HG03097 (cell line): Measurements from ENCODE around the gene KRTAP5-5.
"Not testable (repeated sequence)": the region's sequence is repeated elsewhere in the genome, so short reads cannot be mapped to it uniquely, and the experiment has no call there.

Experiments used
- ATAC-seq: cut with Tn5 transposase; IDR thresholded peaks from one replicate; pipeline ENCODE4 v1.9.1; 2021; ENCODE audit not compliant: unreplicated experiment, low FRiP score

KRTAP5-5 gene

GRCh38 chr11:1640076-1640946 lies 10.7 kb downstream of the KRTAP5-5 start:
- no peak for ATAC-seq

GRCh38 chr11:1641096-1641495 lies 11.5 kb downstream of the KRTAP5-5 start:
- ATAC-seq, result no peak

- no peak for ATAC-seq
These were observed 12.9 kb downstream of the KRTAP5-5 start for GRCh38 chr11:1642288-1643145.

- no peak for ATAC-seq
These were observed 13.6 kb downstream of the KRTAP5-5 start for GRCh38 chr11:1643146-1643690.

GRCh38 chr11:1644601-1645356 lies 15.2 kb downstream of the KRTAP5-5 start:
- ATAC-seq, result no peak

GRCh38 chr11:1645357-1645821 lies 15.8 kb downstream of the KRTAP5-5 start:
- no peak for ATAC-seq

- not testable (repeated sequence) for ATAC-seq
These were observed 17.0 kb downstream of the KRTAP5-5 start for GRCh38 chr11:1646540-1646939.

- no peak for ATAC-seq
These were observed 18.5 kb downstream of the KRTAP5-5 start for GRCh38 chr11:1647901-1648652.

- ATAC-seq, result no peak
These were observed 19.3 kb downstream of the KRTAP5-5 start for GRCh38 chr11:1648653-1649420.

- no peak for ATAC-seq
These were observed 20.7 kb downstream of the KRTAP5-5 start for GRCh38 chr11:1650034-1650917.

GRCh38 chr11:1650918-1651262 lies 21.3 kb downstream of the KRTAP5-5 start:
- ATAC-seq, result no peak

- no peak for ATAC-seq
These were observed 21.9 kb downstream of the KRTAP5-5 start for GRCh38 chr11:1651411-1651980.

- ATAC-seq, result no peak
These were observed 22.5 kb downstream of the KRTAP5-5 start for GRCh38 chr11:1652026-1652425.

- ATAC-seq, result no peak
These were observed 22.8 kb downstream of the KRTAP5-5 start for GRCh38 chr11:1652442-1652770.

GRCh38 chr11:1652771-1653540 lies 23.4 kb downstream of the KRTAP5-5 start:
- ATAC-seq, result no peak

- ATAC-seq, result no peak
These were observed 24.2 kb downstream of the KRTAP5-5 start for GRCh38 chr11:1653541-1654387.
